ENCODE measurements around the gene OR6C70. TPM values are rescaled to one million over a fixed set of nuclear protein-coding genes. Genes with fewer than 3 reads are reported as not detected.
"Not testable (repeated sequence)": the region's sequence is repeated elsewhere in the genome, so short reads cannot be mapped to it uniquely, and the experiment has no call there.

OR6C70 gene
- total RNA-seq, 3 donors from 2014 or later: not detected

DNA sequence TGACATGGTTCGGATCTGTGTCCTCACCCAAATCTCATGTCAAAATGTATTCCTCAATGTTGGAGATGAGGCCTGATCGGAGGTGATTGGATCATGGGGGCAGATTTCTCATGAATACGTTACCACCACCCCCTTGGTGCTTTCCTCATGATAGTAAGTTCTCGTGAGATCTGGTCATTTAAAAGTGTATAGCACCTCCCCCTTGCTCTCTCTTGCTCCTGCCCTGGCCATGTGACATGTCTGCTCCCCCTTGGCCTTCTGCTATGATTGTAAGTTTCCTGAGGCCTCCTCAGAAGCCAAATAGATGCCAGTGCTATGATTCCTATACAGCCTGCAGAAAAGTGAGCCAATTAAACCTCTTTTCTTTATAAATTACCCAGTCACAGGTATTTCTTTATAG is 29.3 kb upstream of the OR6C70 start:
- peak; percentile 7 for ATAC-seq
- intact Hi-C loops (cut with DNase I, micrococcal nuclease): no loop called here
- Histone ChIP-seq H3K4me1 (ENCODE audit: low read depth) (peaks cover 3% of the 10 kb centered on the region), H3K36me3 (ENCODE audit: low read depth) (no peaks in the 10 kb centered on the region), H3K4me3 (no peak overlapping the region), H3K9me3 (no peaks in the 10 kb centered on the region)
- DNase-seq: no peak
- TF ChIP-seq, protein P1, sequence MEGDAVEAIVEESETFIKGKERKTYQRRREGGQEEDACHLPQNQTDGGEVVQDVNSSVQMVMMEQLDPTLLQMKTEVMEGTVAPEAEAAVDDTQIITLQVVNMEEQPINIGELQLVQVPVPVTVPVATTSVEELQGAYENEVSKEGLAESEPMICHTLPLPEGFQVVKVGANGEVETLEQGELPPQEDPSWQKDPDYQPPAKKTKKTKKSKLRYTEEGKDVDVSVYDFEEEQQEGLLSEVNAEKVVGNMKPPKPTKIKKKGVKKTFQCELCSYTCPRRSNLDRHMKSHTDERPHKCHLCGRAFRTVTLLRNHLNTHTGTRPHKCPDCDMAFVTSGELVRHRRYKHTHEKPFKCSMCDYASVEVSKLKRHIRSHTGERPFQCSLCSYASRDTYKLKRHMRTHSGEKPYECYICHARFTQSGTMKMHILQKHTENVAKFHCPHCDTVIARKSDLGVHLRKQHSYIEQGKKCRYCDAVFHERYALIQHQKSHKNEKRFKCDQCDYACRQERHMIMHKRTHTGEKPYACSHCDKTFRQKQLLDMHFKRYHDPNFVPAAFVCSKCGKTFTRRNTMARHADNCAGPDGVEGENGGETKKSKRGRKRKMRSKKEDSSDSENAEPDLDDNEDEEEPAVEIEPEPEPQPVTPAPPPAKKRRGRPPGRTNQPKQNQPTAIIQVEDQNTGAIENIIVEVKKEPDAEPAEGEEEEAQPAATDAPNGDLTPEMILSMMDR (IDR thresholded peaks at IDR 0.05): no peak

DNA sequence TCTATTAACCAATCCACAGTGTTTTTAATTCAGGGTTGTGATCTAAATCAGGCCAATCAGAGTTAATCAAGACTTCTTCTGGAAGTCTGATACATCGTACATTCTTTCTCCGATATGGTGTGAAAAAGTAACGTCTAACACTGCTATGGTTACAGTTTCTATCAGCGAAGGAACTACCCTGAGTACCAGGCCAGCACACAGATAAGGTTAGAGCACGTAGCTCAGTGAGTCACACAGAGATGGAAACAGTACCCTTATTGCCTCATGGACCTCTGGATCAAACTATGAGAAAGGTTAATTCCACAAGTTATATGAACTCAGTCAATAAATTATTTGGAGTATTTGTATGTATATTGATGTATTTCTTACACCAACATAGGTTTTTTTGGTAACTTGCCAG is 25.6 kb upstream of the OR6C70 start:
- no peak for DNase-seq
- TF ChIP-seq, protein P1 (IDR thresholded peaks at IDR 0.05): no peak
- no peaks in the 10 kb centered on the region for H3K36me3 ChIP-seq (ENCODE audit: low read depth)
- no peak for ATAC-seq
- intact Hi-C loops (cut with DNase I, micrococcal nuclease): no loop called here
- H3K9me3 ChIP-seq: no peaks in the 10 kb centered on the region
- H3K4me3 ChIP-seq: no peak overlapping the region
- peaks cover 3% of the 10 kb centered on the region for H3K4me1 ChIP-seq (ENCODE audit: low read depth)

DNA sequence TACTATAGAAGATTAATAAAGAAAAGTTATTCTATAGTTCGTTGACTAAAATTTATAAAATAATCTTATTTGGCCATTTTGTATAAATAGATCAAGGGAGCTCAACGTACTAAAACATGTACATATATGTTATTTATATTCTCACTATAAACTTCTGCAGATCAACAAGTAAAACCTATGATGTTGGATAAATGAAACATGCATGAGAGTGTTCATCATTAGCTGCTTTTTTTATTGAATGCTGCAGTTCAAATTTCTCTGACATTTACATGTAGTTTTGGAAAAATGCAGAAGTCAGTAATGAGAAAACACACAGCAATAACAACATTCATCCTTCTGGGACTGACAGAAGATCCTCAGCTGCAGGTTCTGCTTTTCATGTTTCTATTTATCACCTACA is 22.1 kb upstream of the OR6C70 start, which contains the start of gene OR6C68:
TSS of gene OR6C68 (plus strand) at position 301 of the 400 bp plus-strand sequence. CDS start at position 301, 0 bp downstream.
- no peaks in the 10 kb centered on the region for H3K9me3 ChIP-seq
- no peaks in the 10 kb centered on the region for H3K4me1 ChIP-seq (ENCODE audit: low read depth)
- no peak for ATAC-seq
- H3K36me3 ChIP-seq (ENCODE audit: low read depth): no peaks in the 10 kb centered on the region
- DNase-seq: no peak
- no peak within 1 kb of the TSS for H3K4me3 ChIP-seq
- intact Hi-C loops (cut with DNase I, micrococcal nuclease): no loop called here
- TF ChIP-seq, protein P1 (IDR thresholded peaks at IDR 0.05): no peak

DNA sequence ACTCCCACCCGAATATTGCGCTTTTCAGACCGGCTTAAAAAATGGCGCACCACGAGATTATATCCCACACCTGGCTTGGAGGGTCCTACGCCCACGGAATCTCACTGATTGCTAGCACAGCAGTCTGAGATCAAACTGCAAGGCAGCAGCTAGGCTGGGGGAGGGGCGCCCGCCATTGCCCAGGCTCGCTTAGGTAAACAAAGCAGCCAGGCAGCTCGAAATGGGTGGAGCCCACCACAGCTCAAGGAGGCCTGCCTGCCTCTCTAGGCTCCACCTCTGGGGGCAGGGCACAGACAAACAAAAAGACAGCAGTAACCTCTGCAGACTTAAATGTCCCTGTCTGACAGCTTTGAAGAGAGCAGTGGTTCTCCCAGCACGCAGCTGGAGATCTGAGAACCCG is 14.3 kb upstream of the OR6C70 start:
- H3K36me3 ChIP-seq (ENCODE audit: low read depth); ATAC-seq; H3K9me3 ChIP-seq; H3K4me3 ChIP-seq; DNase-seq; H3K4me1 ChIP-seq (ENCODE audit: low read depth); intact Hi-C loops (cut with DNase I, micrococcal nuclease): not testable (repeated sequence)

DNA sequence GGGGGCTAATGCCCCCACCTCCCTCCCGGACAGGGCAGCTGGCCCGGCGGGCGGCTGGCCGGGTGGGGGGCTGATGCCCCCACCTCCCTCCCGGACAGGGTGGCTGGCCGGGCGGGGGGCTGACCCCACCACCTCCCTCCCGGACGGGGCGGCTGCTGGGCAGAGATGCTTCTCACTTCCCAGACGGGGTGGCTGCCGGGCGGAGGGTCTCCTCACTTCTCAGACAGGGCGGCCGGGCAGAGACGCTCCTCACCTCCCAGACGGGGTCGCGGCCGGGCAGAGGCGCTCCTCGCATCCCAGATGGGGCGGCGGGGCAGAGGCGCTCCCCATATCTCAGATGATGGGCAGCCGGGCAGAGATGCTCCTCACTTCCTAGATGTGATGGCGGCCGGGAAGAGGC is 9.2 kb upstream of the OR6C70 start:
- peak in 1 of 3 donors; percentile 26 for DNase-seq
- H3K4me3 ChIP-seq; intact Hi-C loops (cut with DNase I, micrococcal nuclease); H3K9me3 ChIP-seq; ATAC-seq; H3K36me3 ChIP-seq (ENCODE audit: low read depth); H3K4me1 ChIP-seq (ENCODE audit: low read depth): not testable (repeated sequence)

DNA sequence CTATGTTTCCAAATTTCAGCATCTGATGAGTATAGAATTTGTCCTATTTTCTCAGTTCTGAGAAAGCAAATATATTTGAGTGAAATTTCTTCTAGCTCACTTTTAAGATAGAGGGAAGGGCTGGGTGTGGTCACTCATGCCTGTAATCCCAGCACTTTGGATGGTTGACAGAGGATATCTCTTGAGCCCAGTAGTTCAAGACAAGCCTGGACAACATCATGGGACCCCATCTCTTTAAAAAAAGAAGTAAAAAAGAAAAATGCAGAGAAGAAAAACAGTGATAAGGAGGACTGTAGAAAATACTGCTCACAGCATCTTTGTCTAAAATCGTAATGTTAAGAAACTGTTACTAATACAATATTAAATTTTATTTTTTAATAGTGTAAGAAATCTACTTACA is 2.3 kb upstream of the OR6C70 start:
- intact Hi-C loops (cut with DNase I, micrococcal nuclease): no loop called here
- H3K4me1 ChIP-seq (ENCODE audit: low read depth): no peaks in the 10 kb centered on the region
- TF ChIP-seq, protein P1 (IDR thresholded peaks at IDR 0.05): no peak
- H3K9me3 ChIP-seq: no peaks in the 10 kb centered on the region
- no peaks in the 10 kb centered on the region for H3K36me3 ChIP-seq (ENCODE audit: low read depth)
- H3K4me3 ChIP-seq: no peak overlapping the region
- ATAC-seq (no peak), DNase-seq (no peak)

DNA sequence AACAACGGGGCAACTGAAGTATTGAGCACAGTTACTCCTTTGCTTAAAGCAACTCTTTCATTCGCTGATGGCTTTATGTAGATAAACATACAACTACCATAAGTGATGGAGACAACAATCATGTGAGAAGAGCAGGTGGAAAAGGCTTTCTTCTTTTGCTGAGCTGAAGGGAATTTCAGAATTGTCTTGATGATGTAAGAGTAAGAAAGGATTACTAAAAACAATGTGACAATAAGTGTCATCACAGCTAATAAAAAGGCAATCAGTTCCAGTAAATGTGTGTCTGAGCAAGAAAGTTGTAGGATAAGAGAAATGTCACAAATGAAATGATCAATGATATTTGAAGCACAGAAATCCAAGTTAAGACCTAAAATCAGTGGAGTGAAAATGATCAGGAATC is 647 bp downstream of the OR6C70 start:
- DNase-seq (no peak), ATAC-seq (no peak)
- Histone ChIP-seq H3K36me3 (ENCODE audit: low read depth) (no peaks in the 10 kb centered on the region), H3K9me3 (peaks cover 3% of the 10 kb centered on the region), H3K4me1 (ENCODE audit: low read depth) (no peaks in the 10 kb centered on the region), H3K4me3 (no peak overlapping the region)
- intact Hi-C loops (cut with DNase I, micrococcal nuclease): no loop called here
- TF ChIP-seq, protein P1 (IDR thresholded peaks at IDR 0.05): no peak

Measured in mucosa of descending colon (tissue), 3 donors.